Endothelial cell of umbilical vein (primary cell): ENCODE data around the gene ZSWIM4. TPM values are rescaled to one million over a fixed set of nuclear protein-coding genes. Genes with fewer than 3 reads are reported as not detected.
A peak's percentile ranks its signal among the peaks of the same experiment; 100 is the strongest.

ENCODE experiments used
- BruUV-seq: library from RNA; stranded (reverse); fragments of 400-500 nt; replicated peaks from 2 replicates; lab custom pipeline; 2021; lab: Mats Ljungman, UMichigan
- CTCF ChIA-PET: fragments of 300-600, 350-600 bp; sonication (Branson Sonifier 250); formaldehyde crosslinking; loops from one replicate; lab custom pipeline; 2021; ENCODE audit warnings: antibody characterized with exemption, inconsistent platforms; lab: Charles Lee
- POLR2A ChIA-PET: fragments of 300-600, 350-600 bp; sonication (Branson Sonifier 250); formaldehyde crosslinking; loops from one replicate; lab custom pipeline; 2021; ENCODE audit warnings: antibody characterized with exemption, inconsistent platforms; lab: Charles Lee
- DNase-seq: peaks from one replicate; pipeline ENCODE4 v3.0.0-alpha.2; 2011; ENCODE audit warnings: low read depth, low spot score
- FAIRE-seq: peaks from 2 replicates; lab custom pipeline; 2011; peaks lifted over from hg19 to GRCh38; lab: Jason Lieb, UNC
- H2AFZ ChIP-seq: 2 replicates; pipeline ENCODE4 v1.6.0; 2012; ENCODE audit warnings: low read depth, low read length, control low read depth, inconsistent platforms
- H3K27ac ChIP-seq: 2 replicates; pipeline ENCODE4 v1.5.1; 2011; ENCODE audit warnings: low read depth, mild to moderate bottlenecking, control low read depth, low read length, moderate library complexity; ENCODE audit not compliant: insufficient read depth
- H3K27me3 ChIP-seq, 2 experiments: 2 replicates each; pipeline versions ENCODE4 v1.6.0 to v1.6.1; 2011; ENCODE audit warnings: low read length in 2 of 2, mixed read lengths in 1 of 2; ENCODE audit not compliant: control insufficient read depth in 2 of 2, insufficient read depth in 2 of 2
- H3K36me3 ChIP-seq, 2 experiments: 2 replicates in 1 of 2; 3 replicates in 1 of 2; pipeline ENCODE4 v1.5.1; 2011; ENCODE audit warnings: low read length in 2 of 2, mild to moderate bottlenecking in 1 of 2, moderate library complexity in 1 of 2; ENCODE audit not compliant: control insufficient read depth in 2 of 2, insufficient read depth in 2 of 2; ENCODE audit errors: extremely low read depth in 1 of 2
- H3K4me1 ChIP-seq: 3 replicates; pipeline ENCODE4 v1.5.1; 2011; ENCODE audit warnings: mild to moderate bottlenecking, low read length; ENCODE audit not compliant: control insufficient read depth, insufficient read depth; ENCODE audit errors: extremely low read depth
- H3K4me2 ChIP-seq: 2 replicates; pipeline ENCODE4 v1.6.1; 2011; ENCODE audit warnings: low read length, control low read depth, mixed read lengths; ENCODE audit not compliant: insufficient read depth
- H3K4me3 ChIP-seq, 3 experiments: fragments of 200-600 bp in 1 of 3; sonication (generic), shearing (Covaris generic) in 1 of 3; replicated peaks in 1 of 3; 2 replicates each; pipeline ENCODE4 v1.5.1; 2011 to 2016; ENCODE audit warnings: control low read depth in 3 of 3, low read length in 3 of 3, mild to moderate bottlenecking in 2 of 3, inconsistent platforms in 1 of 3, low read depth in 1 of 3, moderate library complexity in 1 of 3; ENCODE audit not compliant: insufficient read depth in 1 of 3
- H3K79me2 ChIP-seq: 2 replicates; pipeline ENCODE4 v1.6.0; 2012; ENCODE audit warnings: low read length, inconsistent platforms; ENCODE audit not compliant: control insufficient read depth, insufficient read depth
- H3K9ac ChIP-seq: replicated peaks from 2 replicates; pipeline ENCODE3; 2011; ENCODE audit warnings: low read length, control low read depth; ENCODE audit not compliant: insufficient read depth; ENCODE audit errors: extremely low read depth
- H3K9me1 ChIP-seq: replicated peaks from 3 replicates; pipeline ENCODE4 v1.6.0; 2011; ENCODE audit warnings: mild to moderate bottlenecking, low read length; ENCODE audit not compliant: control insufficient read depth, insufficient read depth; ENCODE audit errors: extremely low read depth
- H3K9me3 ChIP-seq: replicated peaks from 2 replicates; pipeline ENCODE4 v1.5.1; 2012; ENCODE audit warnings: low read length, inconsistent platforms; ENCODE audit not compliant: control insufficient read depth, insufficient read depth
- H4K20me1 ChIP-seq: replicated peaks from 2 replicates; pipeline ENCODE3; 2011; ENCODE audit warnings: mild to moderate bottlenecking, low read length; ENCODE audit not compliant: control insufficient read depth, insufficient read depth; ENCODE audit errors: extremely low read depth
- FOS ChIP-seq: IDR thresholded peaks from 2 replicates; pipeline ENCODE4 v1.6.1; 2011; ENCODE audit warnings: mild to moderate bottlenecking, low read length, moderate library complexity, borderline replicate concordance; ENCODE audit not compliant: insufficient read depth
- GATA2 ChIP-seq: IDR thresholded peaks from 2 replicates; pipeline ENCODE4 v1.7.0; 2011; ENCODE audit warnings: low read depth, mild to moderate bottlenecking, moderate library complexity, mixed read lengths, low read length; ENCODE audit not compliant: insufficient read length, insufficient read depth
- JUN ChIP-seq: IDR thresholded peaks from 2 replicates; pipeline ENCODE4 v1.6.1; 2011; ENCODE audit warnings: borderline replicate concordance, low read depth; ENCODE audit not compliant: insufficient read length, insufficient read depth
- MAX ChIP-seq: IDR thresholded peaks from 2 replicates; pipeline ENCODE4 v1.6.1; 2011; ENCODE audit not compliant: insufficient read depth, insufficient read length
- MYC ChIP-seq: IDR thresholded peaks from one replicate; pipeline ENCODE4 v1.6.1; 2011; ENCODE audit warnings: mild to moderate bottlenecking, low read depth, low read length
- POLR2A ChIP-seq: IDR thresholded peaks from 2 replicates; pipeline ENCODE4 v1.6.1; 2012; ENCODE audit warnings: low read depth, mild to moderate bottlenecking, control low read depth, low read length
- POLR2AphosphoS5 ChIP-seq: IDR thresholded peaks from 2 replicates; pipeline ENCODE4 v1.6.1; 2012; ENCODE audit warnings: low read depth, mild to moderate bottlenecking, control low read depth, low read length, moderate library complexity; ENCODE audit not compliant: insufficient read depth
- dilution Hi-C: fragments of 300-500 bp; cut with MboI; formaldehyde crosslinking; loops from one replicate; pipeline ENCODE4 v1.15.0; 2019; ENCODE audit warnings: low sequenced_read_pairs; ENCODE audit not compliant: extremely low pct_ligation_motif_present
- intact Hi-C: fragments of 100-400 bp; cut with micrococcal nuclease; formaldehyde crosslinking; loops from one replicate; pipeline ENCODE4 v1.10.0; 2022
- polyA plus RNA-seq, 4 experiments: library from polyadenylated mRNA; depleted of rRNA in 3 of 4; stranded (reverse) in 3 of 4; unstranded in 1 of 4; fragments of >200 nt; gene quantifications; 2 replicates each; pipeline versions ENCODE4 v1.2.1 to v1.2.3, GENCODE V29; 2011 to 2012; ENCODE audit warnings: missing spikeins in 1 of 4
- total RNA-seq: library from RNA; stranded (reverse); gene quantifications from 2 replicates; pipeline ENCODE4 v1.2.3, GENCODE V29; 2021

ZSWIM4 gene
- total and polyA plus RNA-seq, 2 donors (not counting 3 experiments of a cell fraction or from before 2014, with no cell fraction given) = 12.7 to 26.6 TPM

- ChIA-PET POLR2A (interaction anchor here (0.6 to 2.5 kb wide), 5 partner anchors 10 to 88 kb away, joined by 3 to 9 read pairs (median 4); partner anchors contain the start of genes MRI1 and ZSWIM4), CTCF (interaction anchor here (1.1 to 3.9 kb wide), 5 partner anchors 9 to 284 kb away, joined by 3 to 19 read pairs (median 6); partner anchors contain the start of gene ZSWIM4)
- peaks cover 22% of the 10 kb centered on the region for H3K79me2 ChIP-seq
- TF ChIP-seq JUN (no peak), FOS (peak; percentile 25), POLR2A (peak; percentile 86), MYC (peak; percentile 62), MAX (peak; percentile 53), GATA2 (no peak), POLR2AphosphoS5 (peak; percentile 88)
- H4K20me1 ChIP-seq = no peaks in the 10 kb centered on the region
- dilution Hi-C loops (no loop called here), intact Hi-C loops (loop anchor here (1.0 to 2.0 kb wide), 3 partner anchors 10 to 178 kb away; partner anchors contain the start of genes MRI1 and ZSWIM4)
- peaks cover 16 to 32% of the 10 kb centered on the region in 2 experiments for H3K36me3 ChIP-seq
- no peaks in the 10 kb centered on the region for H3K9me1 ChIP-seq
- DNase-seq (peak; percentile 95), FAIRE-seq (peak; percentile 99)
- no TSS peak for BruUV-seq
- H3K4me1 ChIP-seq = peaks cover 9% of the 10 kb centered on the region
- peak within 1 kb of the TSS; percentile 16 for H2AFZ ChIP-seq
- H3K4me2 ChIP-seq = peak within 1 kb of the TSS; percentile 93
- no peaks in the 10 kb centered on the region for H3K27me3 ChIP-seq
- H3K9me3 ChIP-seq = no peaks in the 10 kb centered on the region
- H3K9ac ChIP-seq = peak within 1 kb of the TSS; percentile 86
- peak within 1 kb of the TSS; percentile 62 for H3K27ac ChIP-seq
- peak within 1 kb of the TSS; percentile 63 to 77 (median 75) for H3K4me3 ChIP-seq
Observed at GRCh38 chr19:13774217-13775191, 20.7 kb upstream of the ZSWIM4 start, which contains the start of gene C19orf53. C19orf53 (plus strand) TSS chr19:13774456; CDS start chr19:13774478, 22 bp downstream.
